Body of pancreas (tissue), 4 donors: ENCODE measurements around the gene TIMP4. TPM values are rescaled to one million over a fixed set of nuclear protein-coding genes. Genes with fewer than 3 reads are reported as not detected.

Experiments used
- ATAC-seq: fragments of 150-250 bp; one replicate; pipeline ENCODE4 v1.9.1; 2016
- DNase-seq, 4 donors: peaks; one replicate each; pipeline ENCODE4 v3.0.0-alpha.2; 2019
- H3K27ac ChIP-seq, 4 donors: fragments of 200-600 bp; sonication (generic); 1 replicate in 3 of 4; 2 replicates in 1 of 4; pipeline versions ENCODE4 v1.5.1 to v1.6.1; 2016 to 2019; ENCODE audit warnings: mild to moderate bottlenecking in 1 of 4, mixed read lengths in 1 of 4, moderate library complexity in 1 of 4
- H3K27me3 ChIP-seq, 2 donors: fragments of 200-600 bp; sonication (generic); one replicate each; pipeline ENCODE4 v1.6.0; 2016; ENCODE audit warnings: mild to moderate bottlenecking in 1 of 2
- H3K36me3 ChIP-seq, 2 donors: fragments of 200-600 bp; sonication (generic); replicated peaks in 1 of 2; 2 replicates each; pipeline ENCODE4 v1.5.1; 2016; ENCODE audit warnings: low read depth in 2 of 2; ENCODE audit not compliant: insufficient read depth in 1 of 2
- H3K4me1 ChIP-seq: fragments of 200-600 bp; sonication (generic); one replicate; pipeline ENCODE4 v1.6.0; 2016
- H3K4me3 ChIP-seq, 2 donors: fragments of 200-600 bp; sonication (generic); 1 replicate in 1 of 2; 2 replicates in 1 of 2; pipeline ENCODE4 v1.5.1; 2016 to 2019
- H3K9me3 ChIP-seq, 3 donors: fragments of 200-600 bp; sonication (generic); 1 replicate in 2 of 3; 2 replicates in 1 of 3; pipeline ENCODE4 v1.5.1; 2016
- POLR2A ChIP-seq, 3 donors: fragments of 450-650 bp; IDR thresholded peaks; one replicate each; pipeline ENCODE4 v1.6.1; 2016; ENCODE audit warnings: antibody characterized with exemption in 3 of 3, mild to moderate bottlenecking in 2 of 3
- WGBS, 2 donors: methylation state at CpG; one replicate each; pipeline ENCODE4 v1.1.5; 2017; 5-methylcytosine and 5-hydroxymethylcytosine counted together
- intact Hi-C: fragments of 100-400 bp; cut with DNase I; formaldehyde crosslinking; loops from one replicate; pipeline ENCODE4 v1.15.1; 2023
- total RNA-seq, 2 donors: library from RNA; depleted of rRNA; stranded (reverse); fragments of >200 nt; gene quantifications; one replicate each; pipeline ENCODE4 v1.1.0, GENCODE V29; 2016
- TF ChIP-seq, protein P1 (sequence below), 7 experiments: fragments of 450-650 bp in 4 of 7; fragments of 200-600 bp in 3 of 7; sonication (generic) in 3 of 7; IDR thresholded peaks; one replicate each; pipeline ENCODE4 v1.5.1; 2016 to 2019; ENCODE audit warnings: antibody characterized with exemption in 7 of 7

Gene TIMP4
- total RNA-seq, 2 donors from 2014 or later, result 11.7 to 41.5 TPM

DNA sequence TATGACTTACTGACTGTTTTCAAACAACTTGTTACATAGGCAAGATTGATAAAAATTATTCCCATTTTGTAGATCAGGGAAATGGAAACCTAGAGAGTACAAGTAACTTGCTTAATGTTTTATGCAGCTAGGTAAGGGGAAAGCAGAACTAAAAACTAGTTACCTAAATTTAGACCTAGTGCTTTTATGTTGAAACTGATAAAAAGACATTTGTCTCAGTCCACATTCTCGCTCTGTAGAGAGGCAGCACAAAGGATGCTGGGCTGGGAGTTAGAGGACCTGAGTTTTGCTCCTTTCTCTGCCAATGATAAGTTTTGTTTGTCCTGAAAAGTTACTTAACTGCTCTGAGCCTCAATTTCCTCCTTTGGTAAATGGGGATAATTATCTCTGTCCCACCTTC lies 17.4 kb downstream of the TIMP4 start:
- Histone ChIP-seq H3K27ac (no peak overlapping the region), H3K9me3 (no peaks in the 10 kb centered on the region), H3K4me1 (no peaks in the 10 kb centered on the region), H3K27me3 (no peaks in the 10 kb centered on the region), H3K36me3 (no peaks in the 10 kb centered on the region), H3K4me3 (no peak overlapping the region)
- no peak for ATAC-seq
- intact Hi-C loops, result no loop called here
- TF ChIP-seq, protein P1, sequence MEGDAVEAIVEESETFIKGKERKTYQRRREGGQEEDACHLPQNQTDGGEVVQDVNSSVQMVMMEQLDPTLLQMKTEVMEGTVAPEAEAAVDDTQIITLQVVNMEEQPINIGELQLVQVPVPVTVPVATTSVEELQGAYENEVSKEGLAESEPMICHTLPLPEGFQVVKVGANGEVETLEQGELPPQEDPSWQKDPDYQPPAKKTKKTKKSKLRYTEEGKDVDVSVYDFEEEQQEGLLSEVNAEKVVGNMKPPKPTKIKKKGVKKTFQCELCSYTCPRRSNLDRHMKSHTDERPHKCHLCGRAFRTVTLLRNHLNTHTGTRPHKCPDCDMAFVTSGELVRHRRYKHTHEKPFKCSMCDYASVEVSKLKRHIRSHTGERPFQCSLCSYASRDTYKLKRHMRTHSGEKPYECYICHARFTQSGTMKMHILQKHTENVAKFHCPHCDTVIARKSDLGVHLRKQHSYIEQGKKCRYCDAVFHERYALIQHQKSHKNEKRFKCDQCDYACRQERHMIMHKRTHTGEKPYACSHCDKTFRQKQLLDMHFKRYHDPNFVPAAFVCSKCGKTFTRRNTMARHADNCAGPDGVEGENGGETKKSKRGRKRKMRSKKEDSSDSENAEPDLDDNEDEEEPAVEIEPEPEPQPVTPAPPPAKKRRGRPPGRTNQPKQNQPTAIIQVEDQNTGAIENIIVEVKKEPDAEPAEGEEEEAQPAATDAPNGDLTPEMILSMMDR (IDR thresholded peaks at IDR 0.05), result no peak
- no peak for TF ChIP-seq POLR2A (IDR thresholded peaks at IDR 0.05)
- no peak for DNase-seq
- 82 to 97% methylated on average over 1 of the region's 1 CpG for WGBS, 2 donors

DNA sequence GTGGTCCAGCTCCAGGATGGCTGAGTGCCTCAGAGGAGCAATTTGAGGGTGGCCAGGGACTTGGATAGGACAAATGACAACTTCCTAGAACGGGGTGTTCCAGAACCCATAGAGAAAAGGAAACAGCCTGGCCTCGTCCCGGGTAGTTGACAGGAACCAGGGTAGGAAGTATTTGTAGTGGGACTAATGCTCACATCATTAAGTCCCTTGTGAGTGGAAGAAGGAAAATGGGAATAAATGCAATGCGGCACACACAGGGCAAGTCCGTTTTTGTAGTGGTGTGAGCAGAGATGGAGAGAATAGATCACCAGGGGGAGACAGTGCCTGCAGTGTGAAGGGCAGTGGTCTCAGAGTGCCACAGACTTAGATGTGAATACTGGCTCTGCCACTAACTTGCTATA lies 19.6 kb downstream of the TIMP4 start:
- DNase-seq, result peak in 1 of 4 donors; percentile 28
- Histone ChIP-seq H3K9me3 (no peaks in the 10 kb centered on the region), H3K27ac (no peak overlapping the region), H3K36me3 (no peaks in the 10 kb centered on the region), H3K4me1 (no peaks in the 10 kb centered on the region), H3K4me3 (no peak overlapping the region), H3K27me3 (no peaks in the 10 kb centered on the region)
- TF ChIP-seq, protein P1 (IDR thresholded peaks at IDR 0.05), result peak in 2 of 7 experiments; percentile 18 to 35
- TF ChIP-seq POLR2A (IDR thresholded peaks at IDR 0.05), result no peak
- peak; percentile 22 for ATAC-seq
- WGBS, 2 donors, result 49 to 58% methylated on average over 5 of the region's 5 CpGs
- intact Hi-C loops, result no loop called here

DNA sequence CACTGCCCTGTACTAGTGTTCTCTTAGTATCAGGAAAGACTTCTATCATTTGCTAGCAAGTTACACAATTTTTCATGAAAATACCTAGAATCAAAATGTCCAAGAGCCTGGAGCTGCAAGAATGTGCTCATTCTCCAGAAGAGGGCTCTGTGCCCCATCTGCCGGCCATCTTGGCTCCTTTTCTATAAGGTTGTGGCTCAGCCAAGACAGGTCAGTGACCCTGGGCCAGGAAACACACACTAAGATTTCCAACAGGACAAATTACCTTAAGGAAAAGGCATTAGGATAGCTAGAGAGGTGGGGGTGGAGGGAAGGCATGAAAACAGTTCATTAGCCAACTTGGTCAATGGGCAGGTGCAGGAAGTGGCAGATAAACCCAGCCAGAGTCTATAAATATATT lies 20.7 kb downstream of the TIMP4 start:
- WGBS, 2 donors, result 9 to 17% methylated on average over 1 of the region's 1 CpG
- H3K27me3 ChIP-seq, result no peaks in the 10 kb centered on the region
- H3K4me1 ChIP-seq, result no peaks in the 10 kb centered on the region
- no peak for TF ChIP-seq POLR2A (IDR thresholded peaks at IDR 0.05)
- TF ChIP-seq, protein P1 (IDR thresholded peaks at IDR 0.05), result peak in 3 of 7 experiments; percentile 10 to 25 (median 10)
- DNase-seq (peak in 1 of 4 donors; percentile 10), ATAC-seq (no peak)
- no peak overlapping the region for H3K27ac ChIP-seq
- no peaks in the 10 kb centered on the region for H3K9me3 ChIP-seq
- H3K36me3 ChIP-seq, result no peaks in the 10 kb centered on the region
- no peak overlapping the region for H3K4me3 ChIP-seq
- intact Hi-C loops, result no loop called here

DNA sequence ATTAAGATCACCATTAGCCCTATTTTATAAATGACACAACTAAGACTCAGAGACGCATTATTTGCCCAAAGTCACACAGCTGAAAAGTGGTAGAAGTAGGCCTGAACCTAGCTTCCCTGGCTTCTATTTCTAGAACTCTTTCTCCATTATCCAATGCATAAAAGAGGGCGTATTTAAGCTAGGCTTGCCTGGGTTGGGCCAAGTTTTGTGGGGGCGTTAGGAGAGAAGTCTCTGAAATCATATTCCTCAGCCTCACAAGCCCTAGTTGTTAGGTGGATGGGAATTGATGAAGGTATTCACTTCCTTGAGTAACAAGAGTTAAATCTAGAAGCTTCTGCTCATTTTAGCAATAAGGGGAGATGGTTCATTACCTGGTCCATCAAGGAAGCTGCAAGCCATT lies 22.3 kb downstream of the TIMP4 start:
- DNase-seq, result no peak
- no peaks in the 10 kb centered on the region for H3K4me1 ChIP-seq
- H3K36me3 ChIP-seq, result no peaks in the 10 kb centered on the region
- ATAC-seq, result no peak
- TF ChIP-seq, protein P1 (IDR thresholded peaks at IDR 0.05), result no peak
- TF ChIP-seq POLR2A (IDR thresholded peaks at IDR 0.05), result no peak
- WGBS, 2 donors, result 64 to 79% methylated on average over 3 of the region's 3 CpGs
- H3K4me3 ChIP-seq, result no peak overlapping the region
- H3K27ac ChIP-seq, result no peak overlapping the region
- H3K27me3 ChIP-seq, result no peaks in the 10 kb centered on the region
- intact Hi-C loops, result no loop called here
- H3K9me3 ChIP-seq, result no peaks in the 10 kb centered on the region

DNA sequence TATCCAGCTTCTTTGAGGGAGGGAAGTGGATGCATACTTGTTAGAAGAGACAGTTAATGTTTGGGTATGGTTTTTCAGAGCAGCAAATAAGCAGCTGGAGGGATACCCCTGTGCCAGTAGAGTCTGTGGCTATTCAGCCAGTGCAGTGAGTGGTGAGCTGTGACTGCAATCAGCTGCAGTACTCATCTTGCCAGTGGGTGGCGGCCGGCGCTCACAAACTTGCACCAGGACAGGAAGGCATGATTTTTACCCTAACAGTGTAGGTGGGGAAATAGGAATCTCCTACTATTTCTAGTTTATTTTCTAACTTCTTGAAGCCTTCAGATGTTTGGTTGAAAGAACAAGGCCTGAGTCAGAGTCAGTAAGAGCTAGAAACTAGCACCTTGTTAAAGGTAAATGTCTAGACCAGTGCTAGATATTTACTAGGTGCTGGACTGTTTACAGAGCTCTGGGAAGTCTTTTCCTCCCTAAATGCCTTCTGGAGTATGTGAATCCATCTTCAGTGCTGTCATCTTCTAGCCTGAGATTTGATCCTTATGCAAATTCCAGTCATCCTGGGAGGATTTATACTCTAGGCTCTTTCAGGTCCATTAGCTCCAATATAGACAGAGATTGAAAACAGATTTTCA lies 23.6 kb downstream of the TIMP4 start:
- WGBS, 2 donors, result 2 to 8% methylated on average over 3 of the region's 3 CpGs
- intact Hi-C loops, result no loop called here
- H3K4me3 ChIP-seq, result no peak overlapping the region
- H3K9me3 ChIP-seq, result no peaks in the 10 kb centered on the region
- peak; percentile 65 to 74 (median 70) for DNase-seq
- H3K4me1 ChIP-seq, result no peaks in the 10 kb centered on the region
- TF ChIP-seq, protein P1 (IDR thresholded peaks at IDR 0.05), result peak; percentile 66 to 81 (median 73)
- TF ChIP-seq POLR2A (IDR thresholded peaks at IDR 0.05), result no peak
- ATAC-seq, result peak; percentile 74
- no peaks in the 10 kb centered on the region for H3K36me3 ChIP-seq
- no peaks in the 10 kb centered on the region for H3K27me3 ChIP-seq
- H3K27ac ChIP-seq, result no peak overlapping the region
